DMS79 treated with DMSO at 0.1 percent for 48 hours (cell line): ENCODE measurements around the gene OR1S1.
"Not testable (repeated sequence)": the region's sequence is repeated elsewhere in the genome, so short reads cannot be mapped to it uniquely, and the experiment has no call there.

ENCODE experiments used
- DNase-seq: peaks from one replicate; lab custom pipeline; 2025; lab: John Stamatoyannopoulos, UW

Gene OR1S1

DNA sequence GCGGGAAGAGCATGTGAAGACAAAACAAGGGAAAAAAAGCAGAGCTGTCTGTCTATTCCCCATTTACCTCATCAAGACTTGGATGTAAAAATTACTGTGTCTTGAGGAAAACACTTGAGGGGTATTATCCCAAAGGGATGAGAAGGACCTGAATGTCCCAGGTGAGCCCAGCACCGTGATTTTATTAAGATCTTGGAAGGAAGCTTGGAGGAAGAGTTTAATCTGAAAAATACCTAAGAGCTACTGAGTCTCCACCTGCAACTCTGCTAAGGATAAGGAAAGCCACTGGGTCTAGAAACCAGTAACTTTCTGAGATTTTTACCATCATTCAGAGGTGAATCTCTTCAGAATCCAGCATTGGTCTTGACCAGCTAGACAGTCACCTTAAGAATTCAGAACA, at the start of gene OR1S1:
Gene OR1S1, plus strand, starts transcription at position 301 of the 400 bp plus-strand sequence.
- not testable (repeated sequence) for DNase-seq

DNA sequence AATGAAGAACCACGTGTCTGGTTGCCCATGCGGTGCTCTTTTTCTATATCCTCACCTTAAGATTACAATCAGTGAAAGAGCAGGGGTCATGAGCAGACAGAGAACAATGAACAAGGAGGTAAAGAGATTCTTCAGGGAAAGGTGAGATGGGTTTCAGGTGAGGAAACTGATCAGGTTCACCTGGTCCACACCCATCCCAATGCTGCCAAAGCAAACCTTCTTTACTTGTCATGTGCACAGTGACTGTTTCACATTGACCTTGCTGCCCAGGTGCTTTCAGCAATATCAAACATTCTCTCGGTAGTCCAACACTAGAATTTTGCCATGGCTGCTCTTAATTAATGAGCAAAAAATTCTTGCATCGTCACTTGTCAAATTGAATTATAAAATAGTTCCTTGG, 48.1 kb upstream of the OR1S1 start:
- no peak for DNase-seq

DNA sequence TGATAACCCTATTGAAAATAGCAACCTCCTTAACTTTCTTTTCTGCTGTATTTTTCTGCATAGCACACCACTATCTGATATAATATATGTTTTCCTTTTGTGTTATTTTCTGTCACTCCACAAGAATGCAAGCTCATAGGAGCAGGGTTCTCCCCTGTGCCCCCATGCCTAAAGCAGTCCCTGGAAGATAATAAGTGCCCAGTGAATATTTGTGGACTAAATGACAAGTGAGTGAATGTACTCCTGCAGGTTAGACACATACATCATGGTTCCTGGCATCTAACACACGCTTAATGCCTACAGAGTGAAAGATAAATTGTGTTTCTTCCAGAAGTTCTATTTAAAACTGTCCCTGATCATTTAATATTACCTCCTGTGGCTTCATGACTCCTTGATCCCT, 47.5 kb upstream of the OR1S1 start:
- DNase-seq, result no peak

DNA sequence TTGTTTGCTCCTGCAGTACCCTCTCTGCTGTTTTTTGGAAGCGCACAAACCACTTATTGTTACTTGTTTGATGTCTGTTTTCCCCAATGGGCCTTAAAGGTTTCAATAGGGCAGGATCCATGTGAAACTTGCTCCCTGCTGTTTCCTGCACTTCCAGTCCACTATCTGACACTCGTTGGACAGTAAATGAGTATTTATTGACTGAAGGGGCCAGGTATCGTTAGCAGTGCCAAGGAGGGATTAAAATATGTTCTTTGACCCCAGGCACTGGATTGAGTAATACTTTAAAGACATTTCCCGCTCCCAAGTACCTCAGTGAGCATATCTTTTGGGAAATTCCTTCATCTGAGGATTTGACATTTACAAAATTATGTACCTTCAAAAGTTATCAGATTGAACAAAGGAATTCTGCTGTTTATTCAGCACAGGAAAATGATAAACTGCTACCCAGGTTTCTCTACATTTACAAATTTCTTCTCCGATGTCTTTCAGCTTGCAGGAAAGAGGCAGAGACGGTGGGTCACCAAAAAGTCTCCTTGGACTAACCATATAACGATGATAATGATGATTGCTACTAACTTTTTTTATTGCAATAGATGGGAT, 46.9 kb upstream of the OR1S1 start:
- DNase-seq, result no peak

DNA sequence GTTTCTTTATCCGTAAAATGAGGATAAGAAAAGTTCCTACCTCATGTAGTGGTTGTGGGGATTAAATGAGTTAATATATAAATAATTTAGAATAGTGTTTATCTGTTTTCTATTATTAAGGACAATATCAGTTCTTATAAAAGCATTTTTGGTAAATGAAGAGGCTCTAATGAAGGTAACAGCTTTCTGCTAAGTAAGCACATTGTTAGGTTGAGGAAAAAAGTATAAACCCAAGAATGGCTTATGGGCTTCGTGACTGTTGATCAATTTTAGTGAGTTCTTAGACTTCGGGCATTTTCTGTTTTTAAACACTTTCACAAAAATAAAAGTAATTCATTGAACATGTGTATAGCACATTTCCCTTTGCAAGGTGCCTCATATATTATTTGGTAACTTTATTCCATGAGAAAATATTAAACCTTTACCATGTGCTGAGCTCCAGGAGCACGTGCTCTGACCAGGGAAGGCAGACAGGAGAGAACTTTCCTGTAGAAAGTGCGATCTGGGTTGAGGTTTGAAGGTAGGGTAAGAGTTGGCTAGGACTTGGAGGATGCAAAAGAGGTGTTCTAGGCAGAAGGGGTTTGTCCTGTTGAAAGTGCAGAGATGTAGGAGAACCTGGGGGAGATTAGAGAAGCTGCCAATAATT, 35.0 kb upstream of the OR1S1 start:
- DNase-seq, result no peak

DNA sequence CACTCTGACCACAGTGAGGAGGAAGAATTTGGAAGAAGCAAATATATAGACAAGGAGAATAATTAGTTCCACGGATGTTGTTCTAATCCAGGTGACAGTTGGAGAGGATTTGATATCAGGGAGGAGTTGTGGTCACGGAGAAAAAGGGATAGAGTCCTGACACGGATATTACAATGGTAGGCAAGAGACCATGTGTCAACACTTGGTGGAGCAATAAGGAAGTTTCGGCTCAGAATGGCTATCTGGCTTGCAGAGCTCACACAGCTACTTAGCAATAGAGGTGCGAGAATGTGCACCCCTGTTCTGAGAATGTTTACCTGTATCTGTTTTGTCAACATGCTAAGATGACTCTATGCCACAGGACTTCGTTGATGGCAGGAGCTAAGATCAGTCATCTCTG, 34.1 kb upstream of the OR1S1 start:
- no peak for DNase-seq

DNA sequence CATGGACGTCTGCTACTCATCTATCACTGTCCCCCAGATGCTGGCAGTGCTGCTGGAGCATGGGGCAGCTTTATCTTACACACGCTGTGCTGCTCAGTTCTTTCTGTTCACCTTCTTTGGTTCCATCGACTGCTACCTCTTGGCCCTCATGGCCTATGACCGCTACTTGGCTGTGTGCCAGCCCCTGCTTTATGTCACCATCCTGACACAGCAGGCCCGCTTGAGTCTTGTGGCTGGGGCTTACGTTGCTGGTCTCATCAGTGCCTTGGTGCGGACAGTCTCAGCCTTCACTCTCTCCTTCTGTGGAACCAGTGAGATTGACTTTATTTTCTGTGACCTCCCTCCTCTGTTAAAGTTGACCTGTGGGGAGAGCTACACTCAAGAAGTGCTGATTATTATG, 32.9 kb upstream of the OR1S1 start:
- no peak for DNase-seq

DNA sequence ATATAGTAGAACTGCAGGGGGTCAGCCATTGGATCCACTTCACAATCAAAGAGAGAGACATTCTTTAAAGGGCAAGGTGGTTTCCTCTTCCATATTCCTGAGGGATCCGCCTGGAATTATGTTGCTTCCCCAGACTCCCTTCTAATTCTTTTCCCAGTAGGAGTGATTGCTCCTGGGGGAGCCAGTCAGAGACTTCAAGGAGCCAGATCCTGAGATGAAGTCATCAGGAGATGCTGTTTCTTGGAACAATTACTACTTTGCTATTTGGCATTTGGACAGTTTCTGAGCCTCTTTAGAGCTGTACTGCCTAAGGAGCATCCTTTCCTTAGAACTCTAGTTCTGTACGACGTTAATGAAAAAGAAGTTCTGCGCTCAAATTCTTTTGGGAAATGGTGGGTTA, 25.6 kb upstream of the OR1S1 start:
- no peak for DNase-seq

DNA sequence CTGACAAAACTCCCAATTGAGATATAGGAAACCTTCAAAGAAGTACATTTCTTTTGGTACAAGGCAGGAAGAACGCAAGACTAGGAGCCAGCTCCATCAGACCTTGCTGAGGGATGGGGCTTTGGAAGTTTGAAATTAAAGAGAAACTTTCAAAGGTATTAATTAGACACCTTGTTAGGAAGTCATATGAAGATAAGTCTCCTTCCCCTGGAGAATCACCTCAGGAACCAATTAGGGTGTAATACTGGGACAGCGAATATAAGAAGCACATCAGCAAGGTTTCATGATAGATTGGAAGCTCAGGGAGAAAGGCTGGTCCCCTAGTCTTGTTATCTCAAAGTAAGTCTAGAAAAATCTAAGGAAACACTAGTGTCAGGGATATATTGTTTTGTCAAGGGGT, 23.8 kb upstream of the OR1S1 start, which contains the start of gene OR9Q2:
Gene OR9Q2, plus strand, starts transcription at position 301 of the 400 bp plus-strand sequence. CDS start 1,421 bp downstream, outside the sequence.
- no peak for DNase-seq

DNA sequence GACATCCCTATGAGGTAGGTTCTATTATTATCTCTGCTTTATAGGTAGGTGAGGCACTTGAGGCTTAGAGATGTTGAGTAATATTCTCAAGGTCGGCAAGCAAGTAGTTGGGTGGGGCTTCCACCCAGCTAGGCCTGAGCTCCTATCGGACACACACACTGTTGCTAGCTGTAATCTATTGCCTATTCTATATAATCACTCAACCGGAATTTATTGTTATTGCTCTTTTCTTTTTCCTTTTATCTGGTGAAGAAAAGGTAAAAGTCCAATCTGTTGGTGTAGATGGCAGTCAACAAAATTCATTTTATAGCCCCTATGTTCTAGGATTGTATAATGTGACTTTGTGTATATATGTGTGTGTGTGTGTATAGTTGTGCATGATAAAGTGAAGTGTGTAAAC, 20.3 kb upstream of the OR1S1 start:
- no peak for DNase-seq

DNA sequence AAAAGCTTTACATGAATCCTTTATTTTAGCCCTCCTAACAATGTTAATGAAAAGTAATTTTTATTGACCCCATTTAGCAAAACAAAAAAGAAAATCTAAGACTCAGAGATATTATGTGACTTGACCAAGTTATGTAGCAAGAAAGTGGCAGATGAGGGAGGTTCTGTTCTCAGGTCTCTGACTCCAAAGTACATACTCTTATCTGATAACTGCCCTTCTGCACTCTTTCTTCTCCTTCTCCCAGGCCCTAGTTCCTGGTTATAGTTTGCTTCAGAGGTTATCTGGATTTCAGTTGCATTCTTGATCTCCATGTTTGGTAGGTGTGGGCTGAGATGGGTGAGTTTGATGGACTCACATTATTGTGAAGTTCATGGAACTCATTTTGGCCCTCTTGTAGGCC, 19.1 kb upstream of the OR1S1 start:
- DNase-seq, result no peak

DNA sequence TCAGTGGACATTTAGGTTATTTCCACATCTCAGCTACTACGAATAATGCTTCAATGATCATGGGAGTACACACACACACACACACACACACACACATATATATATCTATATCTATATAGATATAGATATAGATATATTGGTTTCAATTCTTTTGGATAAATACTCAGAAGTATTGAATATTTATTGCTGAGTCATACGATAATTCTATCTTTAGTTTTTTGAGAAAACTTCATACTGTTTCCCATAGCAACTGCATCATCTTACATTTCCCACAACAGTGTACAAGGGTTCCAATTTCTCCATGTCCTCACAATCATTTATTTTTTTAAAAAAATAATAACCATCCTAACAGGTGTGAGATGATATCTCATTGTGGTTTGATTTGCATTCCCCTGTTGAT, 16.6 kb upstream of the OR1S1 start:
- DNase-seq, result no peak

DNA sequence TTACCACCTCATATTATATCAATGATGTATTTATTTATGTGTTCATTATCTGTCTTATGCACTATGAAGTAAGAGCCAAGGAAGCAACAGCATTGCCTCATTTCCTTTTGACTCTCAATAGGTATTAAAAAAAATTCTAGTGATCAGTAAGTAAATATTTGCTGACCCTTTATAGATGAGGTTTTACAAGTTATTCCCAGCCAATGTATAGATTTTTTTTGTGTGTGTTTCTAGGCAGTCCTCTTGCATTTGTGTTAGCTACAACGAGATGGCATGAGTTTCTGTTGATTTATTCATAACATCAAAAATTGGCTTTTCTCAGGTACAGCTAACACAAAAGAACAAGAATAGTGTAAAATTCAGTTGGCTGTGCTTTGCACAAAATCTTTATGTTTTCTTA, 13.2 kb upstream of the OR1S1 start:
- no peak for DNase-seq

DNA sequence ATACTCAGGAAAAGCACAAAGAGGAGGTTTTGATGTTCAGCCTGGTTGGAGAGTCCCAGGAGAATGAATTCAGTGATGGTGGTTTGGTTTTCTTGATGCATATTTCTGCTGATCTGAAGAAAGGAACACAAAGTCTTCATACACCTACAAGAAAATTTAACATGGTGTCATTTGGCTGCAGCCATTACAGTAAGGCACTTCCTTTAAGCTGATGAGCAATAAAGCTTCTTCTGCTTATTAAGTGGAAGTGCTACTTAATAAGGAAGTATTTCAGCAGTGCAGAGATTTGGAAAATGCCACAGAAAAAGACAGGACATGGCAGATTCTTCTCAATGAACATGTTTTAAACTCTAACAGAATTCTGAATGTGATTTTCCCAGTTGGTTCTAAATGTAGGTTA, 8.5 kb upstream of the OR1S1 start, which contains the start of gene OR1S2:
Gene OR1S2, minus strand, starts transcription at position 101 of the 400 bp plus-strand sequence. Its CDS starts 0 bp downstream, at position 101.
- no peak for DNase-seq

DNA sequence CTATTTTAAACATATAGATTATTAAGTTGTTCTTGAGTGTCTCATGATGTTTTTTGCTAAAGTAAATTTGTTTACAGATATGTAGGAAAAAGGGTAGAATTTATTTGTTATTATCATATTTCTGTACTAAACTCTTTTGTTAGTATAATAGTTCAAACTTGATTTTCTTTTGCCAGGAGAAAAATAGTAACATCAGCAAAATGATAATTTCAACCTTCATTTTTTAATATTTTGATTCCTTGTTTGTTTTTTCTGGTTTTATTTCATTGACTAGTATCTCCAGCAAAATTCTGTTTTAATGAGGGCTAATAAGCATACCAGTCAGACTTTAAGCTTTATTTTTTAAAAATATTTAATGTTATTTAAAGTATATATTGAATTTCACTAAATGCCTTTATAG, 4.0 kb downstream of the OR1S1 start:
- no peak for DNase-seq

DNA sequence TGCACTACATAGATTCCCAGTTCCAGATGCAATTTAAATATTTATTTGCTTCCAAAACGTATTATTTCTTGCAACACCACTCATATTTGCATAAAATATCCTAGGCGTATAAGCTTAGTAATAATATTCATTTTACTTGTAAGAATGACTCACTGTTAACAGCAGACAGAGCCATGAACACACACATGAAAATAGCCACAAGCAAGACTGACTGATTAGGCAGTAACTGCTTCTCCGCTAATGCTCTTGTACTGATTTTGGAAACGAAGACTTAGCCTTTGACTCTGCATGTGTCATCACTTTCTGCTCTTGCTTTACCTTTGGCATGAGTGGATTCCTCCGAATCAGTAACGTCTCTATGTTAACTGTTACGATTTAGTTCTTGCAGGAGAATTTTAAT, 10.2 kb downstream of the OR1S1 start:
- DNase-seq, result no peak

DNA sequence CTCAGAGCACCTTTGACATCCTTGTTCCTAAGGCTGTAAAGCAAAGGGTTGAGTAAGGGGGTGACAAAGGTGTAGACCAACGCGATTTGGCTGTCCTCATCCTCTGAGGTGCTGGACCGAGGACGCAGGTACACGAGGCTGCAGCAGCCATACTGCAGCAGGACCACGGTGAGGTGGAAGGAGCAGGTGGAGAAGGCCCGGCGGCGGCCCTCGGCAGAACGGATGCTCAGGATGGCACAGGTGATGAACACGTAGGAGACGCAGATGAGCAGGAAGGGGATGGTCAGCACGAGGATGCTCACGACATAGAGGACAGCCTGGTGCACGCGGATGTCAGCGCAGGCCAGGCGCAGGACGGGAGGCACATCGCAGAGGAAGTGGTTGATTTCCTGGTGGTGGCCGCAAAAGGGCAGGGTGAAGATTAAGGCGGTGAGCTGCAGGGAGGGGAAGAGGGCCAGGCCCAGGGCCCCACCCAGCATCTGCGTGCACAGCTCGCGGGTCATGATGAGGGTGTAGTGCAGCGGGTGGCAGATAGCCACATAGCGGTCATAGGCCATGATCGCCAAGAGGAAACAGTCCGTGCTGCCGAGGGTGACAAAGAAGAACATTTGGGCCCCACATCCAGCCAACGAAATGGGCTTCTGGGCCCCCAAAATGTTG, 15.6 kb downstream of the OR1S1 start:
- DNase-seq, result no peak

DNA sequence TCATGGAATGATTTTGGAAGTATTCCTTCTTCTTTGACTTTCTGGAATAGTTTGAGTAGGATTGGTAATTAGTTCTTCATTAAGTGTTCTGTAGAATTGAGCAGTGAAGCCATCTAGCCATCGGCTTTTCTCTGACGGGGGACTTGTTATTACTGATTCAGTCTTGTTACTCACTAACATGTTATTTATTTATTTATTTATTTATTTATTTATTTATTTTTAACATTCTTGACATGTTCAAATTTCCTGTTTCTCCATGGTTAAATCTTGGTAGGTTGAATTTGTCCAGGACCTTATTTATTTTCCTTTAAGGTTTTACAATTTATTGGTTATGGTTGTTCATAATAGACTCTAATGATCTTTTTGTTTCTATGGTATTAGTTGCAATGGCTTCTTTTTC, 31.4 kb downstream of the OR1S1 start:
- no peak for DNase-seq

DNA sequence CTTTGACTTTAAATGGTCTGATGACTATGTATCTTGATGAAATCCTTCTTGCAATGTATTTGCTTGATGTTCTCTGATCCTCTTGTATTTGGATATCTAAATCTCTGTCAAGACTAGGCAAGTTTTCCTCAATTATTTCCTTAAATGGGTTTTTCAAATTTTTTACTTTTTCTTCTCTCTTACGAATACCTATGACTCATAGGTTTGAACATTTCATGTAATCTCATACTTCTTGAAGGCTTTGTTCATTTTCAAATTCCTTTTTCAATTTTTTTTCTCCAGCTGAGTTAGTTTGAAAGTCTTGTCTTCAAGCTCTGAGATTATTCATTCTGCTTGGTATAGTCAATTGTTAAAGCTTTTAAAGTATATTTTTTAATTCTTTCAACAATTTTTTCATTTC, 42.4 kb downstream of the OR1S1 start:
- DNase-seq, result no peak

DNA sequence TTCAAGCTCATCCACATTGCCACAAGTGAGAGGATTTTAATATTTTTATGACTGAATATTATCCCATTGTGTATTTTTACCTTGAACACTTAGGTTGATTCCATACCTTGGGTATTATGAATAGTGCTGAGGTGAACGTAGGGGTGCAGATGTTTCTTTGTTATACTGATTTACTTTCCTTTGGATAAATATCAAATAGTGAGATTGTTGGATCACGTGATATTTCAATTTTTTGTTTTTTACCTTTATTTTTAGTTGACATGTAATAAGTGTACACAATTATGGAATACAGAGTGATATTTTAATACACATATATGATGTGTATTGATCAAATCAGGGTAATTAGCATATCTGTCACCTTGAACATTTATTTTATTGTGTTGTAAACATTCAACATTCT, 47.5 kb downstream of the OR1S1 start:
- no peak for DNase-seq
